ENCODE measurements around the gene IRF3. TPM values are rescaled to one million over a fixed set of nuclear protein-coding genes. Genes with fewer than 3 reads are reported as not detected.

The IRF3 gene
- total and polyA plus RNA-seq, 2 donors (not counting 1 experiment from before 2014, with no cell fraction given): 233 to 262 TPM

DNA sequence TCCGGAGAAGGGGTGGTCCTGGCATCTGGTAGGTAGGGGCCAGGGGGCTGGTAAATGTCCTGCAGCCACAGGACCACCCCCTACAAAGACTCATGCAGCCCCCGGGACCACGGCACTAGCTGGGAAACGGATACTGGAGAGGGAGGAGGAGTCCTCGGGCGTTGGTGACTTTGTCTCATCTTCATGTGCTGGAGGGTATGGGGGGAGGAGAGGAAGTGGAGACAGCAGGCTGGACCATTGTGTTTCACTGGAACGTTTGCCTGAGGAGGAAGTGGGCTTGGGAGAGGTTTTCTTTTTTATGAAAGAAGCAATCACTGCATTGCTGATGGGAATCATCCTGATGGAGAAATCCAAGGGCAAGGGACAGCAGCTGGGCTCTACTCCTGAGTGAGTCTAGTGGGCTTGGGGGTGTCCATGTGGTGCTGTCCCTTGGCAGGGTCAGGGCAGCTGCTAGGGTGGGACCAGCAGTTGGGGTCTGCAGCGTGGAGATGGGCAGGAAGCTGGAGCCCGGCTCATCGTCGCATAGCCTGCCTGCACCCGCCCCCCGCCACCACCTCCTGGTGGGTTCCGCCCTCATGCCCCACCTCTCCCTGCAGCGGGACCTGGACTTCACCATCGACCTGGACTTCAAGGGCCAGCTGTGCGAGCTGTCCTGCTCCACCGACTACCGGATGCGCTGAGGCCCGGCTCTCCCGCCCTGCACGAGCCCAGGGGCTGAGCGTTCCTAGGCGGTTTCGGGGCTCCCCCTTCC is 22.1 kb upstream of the IRF3 start:
- DNase-seq (no peak), ATAC-seq (ENCODE audit: low read depth) (no peak)
- CTCF ChIA-PET: interaction anchor here (0.6 to 1.4 kb wide), 4 partner anchors 12 to 141 kb away, joined by 3 to 6 read pairs (median 3); no protein-coding TSS in a partner anchor
- Mint-ChIP-seq H3K4me1 (peaks cover 22% of the 10 kb centered on the region), H3K27me3 (peaks cover 23% of the 10 kb centered on the region), H3K27ac (no peak overlapping the region), H3K4me3 (no peak overlapping the region), H3K9me3 (ENCODE audit: insufficient read depth) (no peaks in the 10 kb centered on the region)
- Histone ChIP-seq H3K27ac (ENCODE audit: low read length in 2 of 2) (no peak overlapping the region), H3K4me3 (ENCODE audit: control extremely low read depth in 1 of 5, extremely low read depth in 1 of 5, insufficient read depth in 1 of 5, low read depth in 2 of 5, low read length in 4 of 5) (no peak overlapping the region), H3K9ac (ENCODE audit: low read length) (no peak overlapping the region), H3K36me3 (replicated peaks in 1 of 2; ENCODE audit: control extremely low read depth in 1 of 2, control insufficient read depth in 1 of 2, extremely low read depth in 1 of 2, insufficient read depth in 2 of 2, low read length in 1 of 2) (peaks cover 0 to 44% of the 10 kb centered on the region in 2 experiments), H3K4me2 (replicated peaks; ENCODE audit: low read depth, low read length, poor library complexity, severe bottlenecking) (no peak overlapping the region), H3K79me2 (ENCODE audit: control insufficient read depth, insufficient read depth, low read length) (peaks cover 9% of the 10 kb centered on the region), H2AFZ (ENCODE audit: insufficient read depth, low read depth, low read length, poor library complexity, severe bottlenecking) (no peak overlapping the region), H4K20me1 (ENCODE audit: control insufficient read depth, insufficient read depth, low read length, poor library complexity, severe bottlenecking) (peaks cover 54% of the 10 kb centered on the region), H3K4me1 (ENCODE audit: control insufficient read depth in 2 of 2, insufficient read depth in 2 of 2, low read length in 2 of 2) (peaks cover 25% of the 10 kb centered on the region in 2 donors), H3K27me3 (replicated peaks in 1 of 4; ENCODE audit: control extremely low read depth in 1 of 4, control insufficient read depth in 3 of 4, insufficient read depth in 4 of 4, low read length in 3 of 4) (peaks cover 0 to 33% (median 13%) of the 10 kb centered on the region in 4 experiments), H3K9me3 (ENCODE audit: control extremely low read depth in 1 of 3, control insufficient read depth in 2 of 3, insufficient read depth in 1 of 3, low read length in 2 of 3) (peaks cover 0 to 8% (median 0%) of the 10 kb centered on the region in 3 donors)
- TF ChIP-seq, protein P1, sequence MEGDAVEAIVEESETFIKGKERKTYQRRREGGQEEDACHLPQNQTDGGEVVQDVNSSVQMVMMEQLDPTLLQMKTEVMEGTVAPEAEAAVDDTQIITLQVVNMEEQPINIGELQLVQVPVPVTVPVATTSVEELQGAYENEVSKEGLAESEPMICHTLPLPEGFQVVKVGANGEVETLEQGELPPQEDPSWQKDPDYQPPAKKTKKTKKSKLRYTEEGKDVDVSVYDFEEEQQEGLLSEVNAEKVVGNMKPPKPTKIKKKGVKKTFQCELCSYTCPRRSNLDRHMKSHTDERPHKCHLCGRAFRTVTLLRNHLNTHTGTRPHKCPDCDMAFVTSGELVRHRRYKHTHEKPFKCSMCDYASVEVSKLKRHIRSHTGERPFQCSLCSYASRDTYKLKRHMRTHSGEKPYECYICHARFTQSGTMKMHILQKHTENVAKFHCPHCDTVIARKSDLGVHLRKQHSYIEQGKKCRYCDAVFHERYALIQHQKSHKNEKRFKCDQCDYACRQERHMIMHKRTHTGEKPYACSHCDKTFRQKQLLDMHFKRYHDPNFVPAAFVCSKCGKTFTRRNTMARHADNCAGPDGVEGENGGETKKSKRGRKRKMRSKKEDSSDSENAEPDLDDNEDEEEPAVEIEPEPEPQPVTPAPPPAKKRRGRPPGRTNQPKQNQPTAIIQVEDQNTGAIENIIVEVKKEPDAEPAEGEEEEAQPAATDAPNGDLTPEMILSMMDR (IDR thresholded peaks at IDR 0.05): no peak
- no peak for TF ChIP-seq EZH2 (IDR thresholded peaks at IDR 0.05; ENCODE audit: borderline replicate concordance, insufficient read depth, low read depth, low read length, poor library complexity, severe bottlenecking)
- POLR2A ChIA-PET: interaction anchor here (0.7 kb wide), 1 partner anchor 548 kb away, joined by 3 read pairs; no protein-coding TSS in a partner anchor
- intact Hi-C loops (cut with micrococcal nuclease): no loop called here
- WGBS (ENCODE audit: insufficient coverage): 75% methylated on average over 20 of the region's 26 CpGs

DNA sequence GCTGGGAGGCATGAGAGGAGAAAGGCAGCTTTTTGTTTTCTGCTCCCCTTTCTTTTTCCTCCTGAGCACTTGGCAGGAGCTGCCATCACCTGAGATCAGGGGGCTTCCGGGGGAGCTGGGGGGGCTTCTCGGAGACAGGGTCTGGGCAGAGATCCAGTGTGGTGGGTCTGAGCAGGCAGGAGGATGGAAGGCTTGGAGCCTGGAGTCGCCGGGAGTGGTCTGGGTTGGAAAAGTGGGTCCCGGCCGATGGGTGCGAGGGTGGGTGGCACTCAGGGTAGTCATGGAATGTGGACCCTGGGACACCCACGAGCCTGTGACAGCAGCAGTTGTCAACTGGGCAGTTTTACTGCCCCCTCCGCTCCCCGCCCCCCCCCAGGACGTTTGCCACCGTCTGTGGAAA is 21.5 kb upstream of the IRF3 start:
- ATAC-seq (ENCODE audit: low read depth) (no peak), DNase-seq (no peak)
- Mint-ChIP-seq H3K27me3 (peaks cover 18% of the 10 kb centered on the region), H3K27ac (no peak overlapping the region), H3K4me1 (peaks cover 24% of the 10 kb centered on the region), H3K4me3 (no peak overlapping the region), H3K9me3 (ENCODE audit: insufficient read depth) (no peaks in the 10 kb centered on the region)
- H3K4me3 ChIP-seq (ENCODE audit: control extremely low read depth in 1 of 5, extremely low read depth in 1 of 5, insufficient read depth in 1 of 5, low read depth in 2 of 5, low read length in 4 of 5): no peak overlapping the region
- peaks cover 0 to 8% (median 0%) of the 10 kb centered on the region in 3 donors for H3K9me3 ChIP-seq (ENCODE audit: control extremely low read depth in 1 of 3, control insufficient read depth in 2 of 3, insufficient read depth in 1 of 3, low read length in 2 of 3)
- intact Hi-C loops (cut with micrococcal nuclease): no loop called here
- CTCF ChIA-PET: interaction anchor here (0.6 to 1.4 kb wide), 2 partner anchors 123 to 140 kb away, joined by 3 read pairs; no protein-coding TSS in a partner anchor
- H3K4me2 ChIP-seq (replicated peaks; ENCODE audit: low read depth, low read length, poor library complexity, severe bottlenecking): no peak overlapping the region
- no peak for TF ChIP-seq EZH2 (IDR thresholded peaks at IDR 0.05; ENCODE audit: borderline replicate concordance, insufficient read depth, low read depth, low read length, poor library complexity, severe bottlenecking)
- TF ChIP-seq, protein P1 (IDR thresholded peaks at IDR 0.05): no peak
- H3K27ac ChIP-seq (ENCODE audit: low read length in 2 of 2): no peak overlapping the region
- peaks cover 25% of the 10 kb centered on the region in 2 donors for H3K4me1 ChIP-seq (ENCODE audit: control insufficient read depth in 2 of 2, insufficient read depth in 2 of 2, low read length in 2 of 2)
- H3K9ac ChIP-seq (ENCODE audit: low read length): no peak overlapping the region
- no peak overlapping the region for H2AFZ ChIP-seq (ENCODE audit: insufficient read depth, low read depth, low read length, poor library complexity, severe bottlenecking)
- peaks cover 0 to 49% of the 10 kb centered on the region in 2 experiments for H3K36me3 ChIP-seq (replicated peaks in 1 of 2; ENCODE audit: control extremely low read depth in 1 of 2, control insufficient read depth in 1 of 2, extremely low read depth in 1 of 2, insufficient read depth in 2 of 2, low read length in 1 of 2)
- H3K27me3 ChIP-seq (replicated peaks in 1 of 4; ENCODE audit: control extremely low read depth in 1 of 4, control insufficient read depth in 3 of 4, insufficient read depth in 4 of 4, low read length in 3 of 4): peaks cover 0 to 28% (median 13%) of the 10 kb centered on the region in 4 experiments
- H4K20me1 ChIP-seq (ENCODE audit: control insufficient read depth, insufficient read depth, low read length, poor library complexity, severe bottlenecking): peaks cover 59% of the 10 kb centered on the region
- POLR2A ChIA-PET: interaction anchor here (0.7 kb wide), 2 partner anchors 101 to 548 kb away, joined by 3 read pairs; no protein-coding TSS in a partner anchor
- peaks cover 14% of the 10 kb centered on the region for H3K79me2 ChIP-seq (ENCODE audit: control insufficient read depth, insufficient read depth, low read length)
- 81% methylated on average over 12 of the region's 12 CpGs for WGBS (ENCODE audit: insufficient coverage)
